ENCODE data around the gene PDCD5.

- no peak for TF ChIP-seq OVOL3 (tag by site-specific recombination; IDR thresholded peaks at IDR 0.05)
- no peak for TF ChIP-seq ZNF138 (tag by site-specific recombination; IDR thresholded peaks at IDR 0.05; ENCODE audit: borderline replicate concordance)
- TF ChIP-seq ZNF37A (tag by site-specific recombination; IDR thresholded peaks at IDR 0.05): no peak
- no peak for TF ChIP-seq ZBTB26 (tag by site-specific recombination; optimal IDR thresholded peaks at IDR 0.05)
- no peak for TF ChIP-seq ZNF350 (tag by site-specific recombination; IDR thresholded peaks at IDR 0.05)
- TF ChIP-seq CTCF (tag by site-specific recombination; IDR thresholded peaks at IDR 0.05): no peak
- no peak for TF ChIP-seq ZNF416 (tag by site-specific recombination; IDR thresholded peaks at IDR 0.05)
- TF ChIP-seq ZNF221 (tag by site-specific recombination; IDR thresholded peaks at IDR 0.05; ENCODE audit: borderline replicate concordance): no peak
These were observed 17.2 kb upstream of the PDCD5 start for GRCh38 chr19:32563761-32564160.
